T-cell (primary cell): ENCODE data around the gene SESN2. TPM values are rescaled to one million over a fixed set of nuclear protein-coding genes. Genes with fewer than 3 reads are reported as not detected.

Experiments
- ATAC-seq, 4 experiments: fragments of 200-7000 bp in 3 of 4; fragments of 150-1000 bp in 1 of 4; cut with Tn5 transposase; replicated peaks in 1 of 4; 1 replicate in 3 of 4; 2 replicates in 1 of 4; pipeline ENCODE4 v1.10.0; 2021; ENCODE audit warnings: moderate library complexity in 3 of 4, mild to moderate bottlenecking in 2 of 4, moderate number of reproducible peaks in 1 of 4
- CTCF ChIA-PET, 2 donors: fragments of 300-600 bp; sonication (Branson Sonifier 250); formaldehyde crosslinking; loops; one replicate each; lab custom pipeline; 2022; ENCODE audit warnings: antibody characterized with exemption in 2 of 2; lab: Charles Lee
- POLR2A ChIA-PET, 2 donors: fragments of 300-600 bp; sonication (Branson Sonifier 250); formaldehyde crosslinking; loops; one replicate each; lab custom pipeline; 2022; ENCODE audit warnings: antibody characterized with exemption in 2 of 2; lab: Charles Lee
- DNase-seq, 35 experiments: peaks; one replicate each; pipeline versions ENCODE4 v3.0.0 to v3.0.0-alpha.2; 2013 to 2023
- H3K27ac ChIP-seq: one replicate; pipeline ENCODE4 v1.5.1; 2013; ENCODE audit warnings: low read length
- H3K27me3 ChIP-seq, 2 experiments: replicated peaks in 1 of 2; 1 replicate in 1 of 2; 2 replicates in 1 of 2; pipeline versions ENCODE4 v1.6.1 to v1.7.0; 2013; ENCODE audit warnings: low read length in 1 of 2, mixed read lengths in 1 of 2; ENCODE audit not compliant: control insufficient read depth in 2 of 2, insufficient read depth in 2 of 2; ENCODE audit errors: extremely low read depth in 1 of 2
- H3K36me3 ChIP-seq, 2 donors: 1 replicate in 1 of 2; 2 replicates in 1 of 2; pipeline versions ENCODE4 v1.6.1 to v1.7.0; 2013; ENCODE audit warnings: low read length in 1 of 2; ENCODE audit not compliant: control insufficient read depth in 2 of 2, insufficient read depth in 1 of 2; ENCODE audit errors: extremely low read depth in 1 of 2
- H3K4me1 ChIP-seq, 2 experiments: 1 replicate in 1 of 2; 2 replicates in 1 of 2; pipeline versions ENCODE4 v1.6.1 to v1.7.0; 2013; ENCODE audit warnings: low read length in 2 of 2, mixed read lengths in 1 of 2; ENCODE audit not compliant: insufficient read depth in 2 of 2, control insufficient read depth in 1 of 2; ENCODE audit errors: extremely low read depth in 1 of 2
- H3K4me3 ChIP-seq, 2 donors: 1 replicate in 1 of 2; 2 replicates in 1 of 2; pipeline versions ENCODE4 v1.5.1 to v1.7.0; 2013; ENCODE audit warnings: mild to moderate bottlenecking in 2 of 2, low read length in 1 of 2, moderate library complexity in 1 of 2; ENCODE audit not compliant: control insufficient read depth in 1 of 2; ENCODE audit errors: extremely low read depth in 1 of 2
- H3K9me3 ChIP-seq: 2 replicates; pipeline ENCODE4 v1.7.0; 2013
- H3K27ac Mint-ChIP-seq, 2 donors: one replicate each; pipeline ENCODE4 v1.8.0; 2020 to 2021; ENCODE audit warnings: mild to moderate bottlenecking in 2 of 2, mixed read lengths in 2 of 2
- H3K27me3 Mint-ChIP-seq, 2 donors: one replicate each; pipeline ENCODE4 v1.8.0; 2021 to 2022; ENCODE audit warnings: mixed read lengths in 2 of 2
- H3K36me3 Mint-ChIP-seq: one replicate; pipeline ENCODE4 v1.8.0; 2021; ENCODE audit warnings: mixed read lengths
- H3K4me1 Mint-ChIP-seq, 3 donors: one replicate each; pipeline ENCODE4 v1.8.0; 2020 to 2022; ENCODE audit warnings: mixed read lengths in 3 of 3, mild to moderate bottlenecking in 1 of 3
- H3K4me3 Mint-ChIP-seq, 3 donors: one replicate each; pipeline ENCODE4 v1.8.0; 2020 to 2022; ENCODE audit warnings: mild to moderate bottlenecking in 3 of 3, mixed read lengths in 3 of 3, moderate library complexity in 3 of 3
- H3K9me3 Mint-ChIP-seq, 3 donors: one replicate each; pipeline ENCODE4 v1.8.0; 2020 to 2022; ENCODE audit warnings: mixed read lengths in 3 of 3
- WGBS: methylation state at CpG from one replicate; pipeline ENCODE4 v1.1.5; 2013; ENCODE audit warnings: missing lambda C conversion rate; ENCODE audit not compliant: insufficient coverage; 5-methylcytosine and 5-hydroxymethylcytosine counted together
- total RNA-seq, 35 experiments: library from RNA in 6 of 35; stranded (reverse) in 6 of 35; fragments of 120-200 nt in 1 of 35; gene quantifications; one replicate each; pipeline versions ENCODE4 v1.2.1 to v1.2.4 and lab custom pipeline; 2013 to 2026

SESN2 gene
- total RNA-seq, 5 donors from 2014 or later (not counting 1 experiment from before 2014, with no cell fraction given), result 7.1 to 11.9 (median 8.6) TPM

DNA sequence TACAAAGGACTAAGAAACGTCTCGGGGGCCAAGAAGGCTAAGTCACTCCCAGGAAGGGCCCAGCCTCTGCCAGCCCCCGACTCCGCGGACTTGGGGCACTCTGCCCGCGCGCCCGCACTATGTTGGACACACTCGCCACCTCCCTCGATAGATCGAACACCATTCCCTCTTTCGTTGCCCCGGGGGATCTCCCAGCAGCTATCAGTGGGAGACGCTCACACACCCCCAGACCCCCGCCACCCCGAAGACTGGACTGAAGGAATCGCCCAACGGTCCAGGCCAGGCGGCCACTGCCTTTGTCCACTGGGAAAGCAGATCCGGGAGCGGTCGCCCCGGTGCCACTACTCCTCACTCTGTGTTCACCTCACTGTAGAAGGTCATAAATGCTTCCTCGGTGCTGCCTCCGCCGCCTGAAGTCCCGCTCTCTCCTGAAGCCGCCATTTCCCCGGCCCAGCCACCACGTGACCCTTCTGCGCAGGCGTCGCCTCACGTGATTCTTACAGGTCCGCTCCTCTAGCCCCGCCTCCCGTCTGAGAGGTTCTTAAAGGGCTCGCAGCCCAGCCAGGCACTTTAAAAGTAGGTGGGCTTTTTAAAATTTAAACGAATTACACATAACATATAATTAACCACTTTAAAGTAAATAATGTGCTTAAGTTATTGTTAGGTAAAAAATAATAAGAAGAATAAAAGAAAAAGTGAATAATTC is 26.6 kb upstream of the SESN2 start, which contains the start of gene DNAJC8:
Gene DNAJC8 (minus strand): TSS at position 472 of the 706 bp plus-strand sequence. CDS start 31 bp downstream, at position 441.
- Mint-ChIP-seq H3K9me3 (no peaks in the 10 kb centered on the region), H3K4me3 (peak within 1 kb of the TSS; percentile 100), H3K27ac (peak within 1 kb of the TSS; percentile 99), H3K36me3 (peaks cover 11% of the 10 kb centered on the region), H3K4me1 (peaks cover 28 to 39% (median 37%) of the 10 kb centered on the region in 3 donors), H3K27me3 (no peaks in the 10 kb centered on the region)
- peak; percentile 65 to 70 (median 66) for ATAC-seq
- H3K9me3 ChIP-seq, result no peaks in the 10 kb centered on the region
- peak within 1 kb of the TSS; percentile 82 for H3K27ac ChIP-seq
- CTCF ChIA-PET, result interaction anchor here in 1 of 2 donors (1.2 kb wide), 2 partner anchors 13 to 16 kb away, joined by 3 to 10 read pairs; no protein-coding TSS in a partner anchor
- DNase-seq, result peak; percentile 84 to 99 (median 93)
- H3K27me3 ChIP-seq, result no peaks in the 10 kb centered on the region
- POLR2A ChIA-PET, result interaction anchor here (0.6 to 0.7 kb wide), 5 partner anchors 13 to 509 kb away, joined by 3 to 5 read pairs (median 3); partner anchors contain the start of gene MED18 (in 1 of the 2)
- 1% methylated on average over 29 of the region's 40 CpGs for WGBS
- peak within 1 kb of the TSS; percentile 96 to 100 for H3K4me3 ChIP-seq
- H3K4me1 ChIP-seq, result peaks cover 17 to 44% of the 10 kb centered on the region in 2 experiments
- peaks cover 4 to 15% of the 10 kb centered on the region in 2 donors for H3K36me3 ChIP-seq

DNA sequence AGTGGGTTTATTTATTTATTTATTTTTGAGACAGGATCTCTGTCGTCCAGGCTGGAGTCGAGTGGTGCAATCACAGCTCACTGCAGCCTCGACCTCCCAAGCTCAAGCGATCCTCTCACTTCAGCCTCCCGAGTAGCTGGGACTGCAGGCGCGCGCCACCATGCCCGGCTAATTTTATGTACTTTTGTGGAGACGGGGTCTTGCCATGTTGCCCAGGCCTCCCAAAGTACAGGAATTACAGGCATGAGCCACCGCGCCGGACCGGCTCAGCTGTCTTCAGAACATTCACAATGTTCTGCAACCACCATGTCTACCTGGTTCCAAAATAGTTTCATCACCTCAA is 26.1 kb upstream of the SESN2 start:
- DNase-seq (no peak), ATAC-seq (no peak)
- Histone ChIP-seq H3K36me3 (peaks cover 3 to 16% of the 10 kb centered on the region in 2 donors), H3K27me3 (no peaks in the 10 kb centered on the region), H3K27ac (peak overlapping the region; percentile 82), H3K4me1 (peaks cover 18 to 44% of the 10 kb centered on the region in 2 experiments), H3K9me3 (no peaks in the 10 kb centered on the region), H3K4me3 (peak overlapping the region; percentile 96 to 100)
- no peak overlapping the region for H3K27ac Mint-ChIP-seq
- no peaks in the 10 kb centered on the region for H3K9me3 Mint-ChIP-seq
- WGBS, result 91% methylated on average over 10 of the region's 14 CpGs
- H3K36me3 Mint-ChIP-seq, result peaks cover 9% of the 10 kb centered on the region
- H3K27me3 Mint-ChIP-seq, result no peaks in the 10 kb centered on the region
- H3K4me1 Mint-ChIP-seq, result peaks cover 28 to 39% (median 37%) of the 10 kb centered on the region in 3 donors
- ChIA-PET POLR2A (interaction anchor here in 1 of 2 donors (0.7 kb wide), 1 partner anchor 12 kb away, joined by 3 read pairs; no protein-coding TSS in a partner anchor), CTCF (no interaction called here)
- H3K4me3 Mint-ChIP-seq, result peak overlapping the region; percentile 50 to 100 (median 100)

DNA sequence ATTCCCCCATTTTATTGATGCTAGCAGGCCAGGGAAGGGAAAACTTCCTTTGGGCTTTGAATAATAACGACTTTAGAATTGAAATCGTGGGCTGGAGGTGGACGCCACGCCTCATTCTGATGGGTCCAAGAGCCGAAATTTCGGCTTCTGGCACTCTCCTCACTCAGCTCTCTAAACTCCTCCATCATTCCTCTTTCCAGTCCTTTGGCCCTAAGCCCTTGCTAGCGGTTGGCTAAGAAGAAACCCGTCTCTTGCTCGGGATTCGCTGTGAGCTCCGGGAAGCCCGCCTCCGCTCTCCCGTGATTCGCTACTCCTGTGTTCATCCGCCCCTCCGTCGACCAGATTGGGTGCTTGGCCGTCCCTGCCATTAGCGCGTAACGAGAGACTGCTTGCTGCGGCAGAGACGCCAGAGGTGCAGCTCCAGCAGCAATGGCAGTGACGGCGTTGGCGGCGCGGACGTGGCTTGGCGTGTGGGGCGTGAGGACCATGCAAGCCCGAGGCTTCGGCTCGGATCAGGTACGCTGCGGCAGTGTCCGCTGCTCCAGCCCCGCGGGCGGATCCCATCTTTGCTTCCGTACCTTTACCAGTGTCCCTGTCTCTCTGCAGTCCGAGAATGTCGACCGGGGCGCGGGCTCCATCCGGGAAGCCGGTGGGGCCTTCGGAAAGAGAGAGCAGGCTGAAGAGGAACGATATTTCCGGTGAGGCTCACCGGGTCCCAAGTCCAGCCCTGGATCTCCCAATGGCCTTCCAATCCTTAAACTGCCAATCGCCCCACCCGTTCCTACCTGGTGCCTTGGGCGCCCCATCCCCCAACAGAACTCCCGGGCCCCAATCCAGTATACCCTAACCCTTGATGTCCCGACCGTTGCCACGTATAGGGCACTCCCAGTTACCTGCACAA is 23.3 kb upstream of the SESN2 start, which contains the start of gene ATP5IF1:
Gene ATP5IF1 (plus strand): TSS at position 370 of the 901 bp plus-strand sequence. CDS start 60 bp downstream, at position 430.
- H3K4me3 Mint-ChIP-seq, result no peak within 1 kb of the TSS
- peaks cover 21 to 28% (median 23%) of the 10 kb centered on the region in 3 donors for H3K4me1 Mint-ChIP-seq
- ATAC-seq, result peak; percentile 95 to 97 (median 97)
- DNase-seq, result peak; percentile 80 to 97 (median 94)
- Histone ChIP-seq H3K36me3 (peaks cover 0 to 6% of the 10 kb centered on the region in 2 donors), H3K4me3 (peak within 1 kb of the TSS; percentile 97 to 99), H3K9me3 (no peaks in the 10 kb centered on the region), H3K27ac (peak within 1 kb of the TSS; percentile 83), H3K4me1 (peaks cover 18 to 43% of the 10 kb centered on the region in 2 experiments), H3K27me3 (no peaks in the 10 kb centered on the region)
- POLR2A ChIA-PET, result interaction anchor here (0.6 to 2.5 kb wide), 7 partner anchors 8 to 1684 kb away, joined by 3 to 37 read pairs (median 4); partner anchors contain the start of gene MED18 (in 1 of the 2)
- WGBS, result under 1% methylated on average over 60 of the region's 60 CpGs
- H3K27me3 Mint-ChIP-seq, result no peaks in the 10 kb centered on the region
- no peak within 1 kb of the TSS for H3K27ac Mint-ChIP-seq
- no peaks in the 10 kb centered on the region for H3K9me3 Mint-ChIP-seq
- CTCF ChIA-PET, result interaction anchor here (0.6 to 1.7 kb wide), 7 partner anchors 10 to 681 kb away, joined by 3 to 20 read pairs (median 4); partner anchors contain the start of genes EYA3 (in 1 of the 2) and YTHDF2 (in 1 of the 2)
- peaks cover 3% of the 10 kb centered on the region for H3K36me3 Mint-ChIP-seq

DNA sequence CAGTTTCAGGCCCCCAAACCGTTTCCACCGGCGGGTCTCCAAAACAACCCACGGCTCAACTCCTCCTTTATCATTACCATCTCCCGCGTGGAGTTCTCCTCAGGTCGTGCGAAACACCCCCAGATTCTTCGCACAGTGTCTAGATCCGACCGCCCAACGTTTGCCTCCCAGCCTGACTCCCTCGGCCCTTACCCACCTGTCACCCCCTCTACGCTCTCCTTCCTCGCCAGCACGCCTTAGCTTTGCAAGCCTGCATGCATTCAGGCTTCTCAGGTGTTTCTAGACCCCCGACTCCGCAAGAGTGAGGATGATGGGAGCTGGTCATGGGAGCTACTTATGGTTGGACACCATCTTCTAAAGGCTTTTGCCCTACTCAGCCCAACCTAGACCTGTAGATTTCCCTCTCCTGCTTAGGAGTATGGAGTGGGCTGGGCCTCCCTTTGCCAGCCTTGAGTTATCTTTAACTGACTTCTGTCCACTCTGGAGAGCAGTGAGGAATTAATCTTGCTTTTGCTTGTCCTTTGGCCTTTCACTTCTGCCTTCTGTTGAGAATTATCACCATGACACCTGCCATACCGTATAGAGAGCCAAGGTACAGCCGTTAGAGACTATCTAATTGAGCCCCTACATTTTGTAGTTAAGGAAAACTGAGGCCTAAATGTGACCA is 22.5 kb upstream of the SESN2 start:
- 0% methylated on average over 12 of the region's 20 CpGs for WGBS
- Histone ChIP-seq H3K9me3 (no peaks in the 10 kb centered on the region), H3K4me3 (peak overlapping the region; percentile 97 to 99), H3K27me3 (no peaks in the 10 kb centered on the region), H3K36me3 (peaks cover 0 to 6% of the 10 kb centered on the region in 2 donors), H3K4me1 (peaks cover 20 to 35% of the 10 kb centered on the region in 2 experiments), H3K27ac (peak overlapping the region; percentile 83)
- POLR2A ChIA-PET, result interaction anchor here (0.6 to 2.5 kb wide), 5 partner anchors 9 to 431 kb away, joined by 4 to 37 read pairs (median 19); partner anchors contain the start of gene MED18 (in 1 of the 2)
- Mint-ChIP-seq H3K9me3 (no peaks in the 10 kb centered on the region), H3K27me3 (no peaks in the 10 kb centered on the region), H3K4me1 (peaks cover 18 to 25% (median 21%) of the 10 kb centered on the region in 3 donors), H3K27ac (no peak overlapping the region), H3K36me3 (peaks cover 3% of the 10 kb centered on the region), H3K4me3 (no peak overlapping the region)
- peak in 3 of 35 experiments; percentile 4 to 30 (median 25) for DNase-seq
- CTCF ChIA-PET, result interaction anchor here in 1 of 2 donors (1.0 to 1.7 kb wide), 2 partner anchors 9 to 12 kb away, joined by 6 to 20 read pairs; no protein-coding TSS in a partner anchor
- no peak for ATAC-seq

DNA sequence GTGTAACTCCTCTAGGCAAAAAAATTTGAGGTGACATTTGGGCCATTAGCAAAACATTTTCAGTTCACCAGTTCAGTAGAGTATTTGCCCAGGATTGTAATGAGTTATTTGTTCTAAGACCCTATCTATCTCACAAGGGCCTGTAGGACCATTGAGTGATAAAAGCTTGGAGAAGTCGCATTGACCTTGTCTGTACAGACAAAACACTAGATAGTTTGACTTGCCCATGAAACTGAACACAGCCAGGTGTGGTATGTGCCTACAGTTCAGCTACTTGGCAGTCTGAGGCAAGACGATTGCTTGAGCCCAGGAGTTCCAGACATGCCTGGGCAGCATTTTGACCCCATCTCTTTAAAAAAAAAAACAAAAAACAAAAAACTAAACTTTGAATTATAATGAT is 20.3 kb upstream of the SESN2 start:
- Histone ChIP-seq H3K27me3 (no peaks in the 10 kb centered on the region), H3K9me3 (no peaks in the 10 kb centered on the region), H3K4me3 (no peak overlapping the region), H3K4me1 (peaks cover 26 to 36% of the 10 kb centered on the region in 2 experiments), H3K27ac (no peak overlapping the region), H3K36me3 (peaks cover 0 to 6% of the 10 kb centered on the region in 2 donors)
- Mint-ChIP-seq H3K9me3 (no peaks in the 10 kb centered on the region), H3K36me3 (no peaks in the 10 kb centered on the region), H3K27me3 (no peaks in the 10 kb centered on the region), H3K27ac (peak overlapping the region in 1 of 2 donors; percentile 34), H3K4me3 (no peak overlapping the region), H3K4me1 (peaks cover 13 to 22% (median 16%) of the 10 kb centered on the region in 3 donors)
- ATAC-seq (no peak), DNase-seq (no peak)
- ChIA-PET POLR2A (interaction anchor here (0.6 to 0.7 kb wide), 3 partner anchors 211 to 1264 kb away, joined by 6 read pairs; no protein-coding TSS in a partner anchor), CTCF (no interaction called here)
- 80% methylated on average over 1 of the region's 2 CpGs for WGBS
